ENCODE results near the gene TTC39C.
"Not testable (repeated sequence)": the region's sequence is repeated elsewhere in the genome, so short reads cannot be mapped to it uniquely, and the experiment has no call there.

TTC39C gene

GRCh38 chr18:24027156-24027827 is 12.7 kb downstream of the TTC39C start:
- Histone ChIP-seq H3K4me3 (ENCODE audit: control insufficient read depth in 1 of 7, extremely low read depth in 1 of 7, insufficient read depth in 4 of 7, low read depth in 2 of 7, low read length in 6 of 7) (no peak overlapping the region), H3K27me3 (replicated peaks in 2 of 5; ENCODE audit: control insufficient read depth in 4 of 5, insufficient read depth in 5 of 5, low read length in 4 of 5) (no peaks in the 10 kb centered on the region), H3K36me3 (ENCODE audit: control insufficient read depth in 4 of 4, insufficient read depth in 4 of 4, low read length in 3 of 4) (peaks cover 0 to 19% (median under 1%) of the 10 kb centered on the region in 4 experiments), H3K9me3 (ENCODE audit: control extremely low read depth in 1 of 5, control insufficient read depth in 4 of 5, insufficient read depth in 2 of 5, low read depth in 1 of 5, low read length in 4 of 5) (no peaks in the 10 kb centered on the region), H3K27ac (ENCODE audit: insufficient read depth in 1 of 2, low read depth in 1 of 2, low read length in 2 of 2, poor library complexity in 1 of 2, severe bottlenecking in 2 of 2) (no peak overlapping the region), H3K4me1 (ENCODE audit: control extremely low read depth in 1 of 4, control insufficient read depth in 4 of 4, insufficient read depth in 4 of 4, low read length in 3 of 4) (peaks cover 0 to 10% (median 8%) of the 10 kb centered on the region in 4 experiments)
- 98% methylated on average over 8 of the region's 14 CpGs for WGBS (ENCODE audit: insufficient coverage)
- DNase-seq: peak in 2 of 3 donors; percentile 45 to 47
- POLR2A ChIA-PET: no interaction called here
- CTCF ChIA-PET: interaction anchor here (1.3 kb wide), 1 partner anchor 16 kb away, joined by 3 read pairs; no protein-coding TSS in a partner anchor

GRCh38 chr18:24028946-24029345 is 14.4 kb downstream of the TTC39C start:
- POLR2A ChIA-PET, CTCF ChIA-PET: not testable (repeated sequence)
- WGBS (ENCODE audit: insufficient coverage): 100% methylated on average over 10 of the region's 13 CpGs

GRCh38 chr18:24031318-24031717 is 16.8 kb downstream of the TTC39C start:
- H3K27ac ChIP-seq (ENCODE audit: insufficient read depth in 1 of 2, low read depth in 1 of 2, low read length in 2 of 2, poor library complexity in 1 of 2, severe bottlenecking in 2 of 2): no peak overlapping the region
- H3K4me3 ChIP-seq (ENCODE audit: control insufficient read depth in 1 of 7, extremely low read depth in 1 of 7, insufficient read depth in 4 of 7, low read depth in 2 of 7, low read length in 6 of 7): no peak overlapping the region
- no peak for DNase-seq
- POLR2A ChIA-PET: no interaction called here
- CTCF ChIA-PET: no interaction called here
- peaks cover 0 to 6% (median 0%) of the 10 kb centered on the region in 4 experiments for H3K36me3 ChIP-seq (ENCODE audit: control insufficient read depth in 4 of 4, insufficient read depth in 4 of 4, low read length in 3 of 4)
- H3K4me1 ChIP-seq (ENCODE audit: control extremely low read depth in 1 of 4, control insufficient read depth in 4 of 4, insufficient read depth in 4 of 4, low read length in 3 of 4): no peaks in the 10 kb centered on the region
- 94% methylated on average over 3 of the region's 3 CpGs for WGBS (ENCODE audit: insufficient coverage)
- no peaks in the 10 kb centered on the region for H3K9me3 ChIP-seq (ENCODE audit: control extremely low read depth in 1 of 5, control insufficient read depth in 4 of 5, insufficient read depth in 2 of 5, low read depth in 1 of 5, low read length in 4 of 5)
- no peaks in the 10 kb centered on the region for H3K27me3 ChIP-seq (replicated peaks in 2 of 5; ENCODE audit: control insufficient read depth in 4 of 5, insufficient read depth in 5 of 5, low read length in 4 of 5)

More at GRCh38 chr18:24028946-24029345, 14.4 kb downstream of the TTC39C start:
- not testable (repeated sequence) for DNase-seq; H3K4me3 ChIP-seq (ENCODE audit: control insufficient read depth in 1 of 7, extremely low read depth in 1 of 7, insufficient read depth in 4 of 7, low read depth in 2 of 7, low read length in 6 of 7); H3K4me1 ChIP-seq (ENCODE audit: control extremely low read depth in 1 of 4, control insufficient read depth in 4 of 4, insufficient read depth in 4 of 4, low read length in 3 of 4); H3K27ac ChIP-seq (ENCODE audit: insufficient read depth in 1 of 2, low read depth in 1 of 2, low read length in 2 of 2, poor library complexity in 1 of 2, severe bottlenecking in 2 of 2); H3K27me3 ChIP-seq (replicated peaks in 2 of 5; ENCODE audit: control insufficient read depth in 4 of 5, insufficient read depth in 5 of 5, low read length in 4 of 5); H3K9me3 ChIP-seq (ENCODE audit: control extremely low read depth in 1 of 5, control insufficient read depth in 4 of 5, insufficient read depth in 2 of 5, low read depth in 1 of 5, low read length in 4 of 5)
- peaks cover 0 to 10% (median 0%) of the 10 kb centered on the region in 4 experiments for H3K36me3 ChIP-seq (ENCODE audit: control insufficient read depth in 4 of 4, insufficient read depth in 4 of 4, low read length in 3 of 4)

- 98% methylated on average over 6 of the region's 6 CpGs for WGBS (ENCODE audit: insufficient coverage)
- no peaks in the 10 kb centered on the region for H3K27me3 ChIP-seq (replicated peaks in 2 of 5; ENCODE audit: control insufficient read depth in 4 of 5, insufficient read depth in 5 of 5, low read length in 4 of 5)
- no peaks in the 10 kb centered on the region for H3K9me3 ChIP-seq (ENCODE audit: control extremely low read depth in 1 of 5, control insufficient read depth in 4 of 5, insufficient read depth in 2 of 5, low read depth in 1 of 5, low read length in 4 of 5)
- CTCF ChIA-PET: no interaction called here
- DNase-seq: no peak
- H3K27ac ChIP-seq (ENCODE audit: insufficient read depth in 1 of 2, low read depth in 1 of 2, low read length in 2 of 2, poor library complexity in 1 of 2, severe bottlenecking in 2 of 2): no peak overlapping the region
- H3K4me3 ChIP-seq (ENCODE audit: control insufficient read depth in 1 of 7, extremely low read depth in 1 of 7, insufficient read depth in 4 of 7, low read depth in 2 of 7, low read length in 6 of 7): no peak overlapping the region
- peaks cover 0 to 6% (median 0%) of the 10 kb centered on the region in 4 experiments for H3K36me3 ChIP-seq (ENCODE audit: control insufficient read depth in 4 of 4, insufficient read depth in 4 of 4, low read length in 3 of 4)
- POLR2A ChIA-PET: no interaction called here
- H3K4me1 ChIP-seq (ENCODE audit: control extremely low read depth in 1 of 4, control insufficient read depth in 4 of 4, insufficient read depth in 4 of 4, low read length in 3 of 4): no peaks in the 10 kb centered on the region
Measured at GRCh38 chr18:24031916-24032315, 17.4 kb downstream of the TTC39C start.

- no peak for DNase-seq
- POLR2A ChIA-PET: no interaction called here
- H3K27ac ChIP-seq (ENCODE audit: insufficient read depth in 1 of 2, low read depth in 1 of 2, low read length in 2 of 2, poor library complexity in 1 of 2, severe bottlenecking in 2 of 2): no peak overlapping the region
- peaks cover 0 to 6% (median 0%) of the 10 kb centered on the region in 4 experiments for H3K36me3 ChIP-seq (ENCODE audit: control insufficient read depth in 4 of 4, insufficient read depth in 4 of 4, low read length in 3 of 4)
- 98% methylated on average over 4 of the region's 5 CpGs for WGBS (ENCODE audit: insufficient coverage)
- CTCF ChIA-PET: no interaction called here
- no peaks in the 10 kb centered on the region for H3K9me3 ChIP-seq (ENCODE audit: control extremely low read depth in 1 of 5, control insufficient read depth in 4 of 5, insufficient read depth in 2 of 5, low read depth in 1 of 5, low read length in 4 of 5)
- no peaks in the 10 kb centered on the region for H3K4me1 ChIP-seq (ENCODE audit: control extremely low read depth in 1 of 4, control insufficient read depth in 4 of 4, insufficient read depth in 4 of 4, low read length in 3 of 4)
- H3K27me3 ChIP-seq (replicated peaks in 2 of 5; ENCODE audit: control insufficient read depth in 4 of 5, insufficient read depth in 5 of 5, low read length in 4 of 5): no peaks in the 10 kb centered on the region
- no peak overlapping the region for H3K4me3 ChIP-seq (ENCODE audit: control insufficient read depth in 1 of 7, extremely low read depth in 1 of 7, insufficient read depth in 4 of 7, low read depth in 2 of 7, low read length in 6 of 7)
Measured at GRCh38 chr18:24033641-24034412, 19.3 kb downstream of the TTC39C start.

GRCh38 chr18:24035316-24035715 is 20.8 kb downstream of the TTC39C start:
- no CpG with 5 or more reads among the region's 4 CpGs for WGBS (ENCODE audit: insufficient coverage)
- peaks cover 0 to 6% (median 0%) of the 10 kb centered on the region in 4 experiments for H3K36me3 ChIP-seq (ENCODE audit: control insufficient read depth in 4 of 4, insufficient read depth in 4 of 4, low read length in 3 of 4)
- H3K9me3 ChIP-seq (ENCODE audit: control extremely low read depth in 1 of 5, control insufficient read depth in 4 of 5, insufficient read depth in 2 of 5, low read depth in 1 of 5, low read length in 4 of 5): no peaks in the 10 kb centered on the region
- no peak overlapping the region for H3K27ac ChIP-seq (ENCODE audit: insufficient read depth in 1 of 2, low read depth in 1 of 2, low read length in 2 of 2, poor library complexity in 1 of 2, severe bottlenecking in 2 of 2)
- DNase-seq: no peak
- POLR2A ChIA-PET: no interaction called here
- CTCF ChIA-PET: no interaction called here
- no peaks in the 10 kb centered on the region for H3K27me3 ChIP-seq (replicated peaks in 2 of 5; ENCODE audit: control insufficient read depth in 4 of 5, insufficient read depth in 5 of 5, low read length in 4 of 5)
- no peak overlapping the region for H3K4me3 ChIP-seq (ENCODE audit: control insufficient read depth in 1 of 7, extremely low read depth in 1 of 7, insufficient read depth in 4 of 7, low read depth in 2 of 7, low read length in 6 of 7)
- peaks cover 0 to 9% (median 1%) of the 10 kb centered on the region in 4 experiments for H3K4me1 ChIP-seq (ENCODE audit: control extremely low read depth in 1 of 4, control insufficient read depth in 4 of 4, insufficient read depth in 4 of 4, low read length in 3 of 4)

GRCh38 chr18:24039671-24040070 is 25.1 kb downstream of the TTC39C start:
- no peaks in the 10 kb centered on the region for H3K27me3 ChIP-seq (replicated peaks in 2 of 5; ENCODE audit: control insufficient read depth in 4 of 5, insufficient read depth in 5 of 5, low read length in 4 of 5)
- peak in 2 of 3 donors; percentile 27 to 34 for DNase-seq
- peak overlapping the region in 1 of 7 experiments; percentile 28 for H3K4me3 ChIP-seq (ENCODE audit: control insufficient read depth in 1 of 7, extremely low read depth in 1 of 7, insufficient read depth in 4 of 7, low read depth in 2 of 7, low read length in 6 of 7)
- ChIA-PET CTCF (no interaction called here), POLR2A (no interaction called here)
- no peaks in the 10 kb centered on the region for H3K9me3 ChIP-seq (ENCODE audit: control extremely low read depth in 1 of 5, control insufficient read depth in 4 of 5, insufficient read depth in 2 of 5, low read depth in 1 of 5, low read length in 4 of 5)
- no peaks in the 10 kb centered on the region for H3K36me3 ChIP-seq (ENCODE audit: control insufficient read depth in 4 of 4, insufficient read depth in 4 of 4, low read length in 3 of 4)
- H3K27ac ChIP-seq (ENCODE audit: insufficient read depth in 1 of 2, low read depth in 1 of 2, low read length in 2 of 2, poor library complexity in 1 of 2, severe bottlenecking in 2 of 2): no peak overlapping the region
- H3K4me1 ChIP-seq (ENCODE audit: control extremely low read depth in 1 of 4, control insufficient read depth in 4 of 4, insufficient read depth in 4 of 4, low read length in 3 of 4): peaks cover 0 to 9% (median 5%) of the 10 kb centered on the region in 4 experiments
- WGBS (ENCODE audit: insufficient coverage): 75% methylated on average over 1 of the region's 3 CpGs

All from common myeloid progenitor, CD34-positive (primary cell).